ENCODE results near the gene DDIT3.

DNA sequence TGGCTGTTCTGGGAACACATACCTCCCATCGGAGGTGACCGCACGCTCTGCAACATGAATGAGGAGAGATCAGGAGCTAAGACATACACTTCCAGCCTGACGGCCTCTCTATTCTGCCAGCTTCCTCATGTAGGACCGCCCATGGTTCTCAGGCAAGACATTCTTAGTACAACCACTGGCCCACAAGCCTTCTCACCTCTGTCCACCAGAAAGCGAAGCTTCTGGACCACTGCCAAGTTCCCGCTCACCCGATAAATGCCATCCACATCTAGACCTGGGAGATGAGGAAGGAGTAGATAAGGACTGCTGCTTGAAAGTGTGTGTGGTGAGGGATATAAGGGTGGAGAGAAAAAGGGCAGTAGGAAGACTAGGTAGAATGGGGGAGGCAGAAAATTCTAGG is 45.9 kb downstream of the DDIT3 start:
- TF ChIP-seq MAFK (conservative IDR thresholded peaks at IDR 0.05 in 1 of 2, IDR thresholded peaks at IDR 0.05 in 1 of 2; ENCODE audit: low read length in 2 of 2) (no peak), ESRRA (CRISPR knock-in tag; IDR thresholded peaks at IDR 0.05; ENCODE audit: low read depth) (no peak), POLR2AphosphoS5 (IDR thresholded peaks at IDR 0.05; ENCODE audit: low read depth, low read length) (no peak), FOXK2 (IDR thresholded peaks at IDR 0.05) (no peak)

All from HepG2 (cell line).